Stimulated activated naive CD8-positive, alpha-beta T cell treated with anti-CD3 and anti-CD28 coated beads, Interleukin-15, amount 100 ng/mL, for 72 hours (primary cell): ENCODE data around the gene ZNF76.

Experiments used
- ATAC-seq: fragments of 150-1000 bp; cut with Tn5 transposase; 2 replicates; pipeline ENCODE4 v1.10.0; 2021; ENCODE audit warnings: mild to moderate bottlenecking, moderate library complexity
- DNase-seq, 2 donors: peaks; one replicate each; pipeline ENCODE4 v3.0.0; 2021 to 2022
- H3K27ac Mint-ChIP-seq, 2 donors: one replicate each; pipeline ENCODE4 v1.8.0; 2022; ENCODE audit warnings: mild to moderate bottlenecking in 2 of 2, mixed read lengths in 2 of 2, moderate library complexity in 2 of 2
- H3K27me3 Mint-ChIP-seq: one replicate; pipeline ENCODE4 v1.8.0; 2022; ENCODE audit warnings: mixed read lengths
- H3K4me1 Mint-ChIP-seq: one replicate; pipeline ENCODE4 v1.8.0; 2022; ENCODE audit warnings: mild to moderate bottlenecking, mixed read lengths
- H3K4me3 Mint-ChIP-seq, 2 donors: one replicate each; pipeline ENCODE4 v1.8.0; 2022; ENCODE audit warnings: mild to moderate bottlenecking in 2 of 2, mixed read lengths in 2 of 2, moderate library complexity in 1 of 2
- H3K9me3 Mint-ChIP-seq, 2 donors: one replicate each; pipeline ENCODE4 v1.8.0; 2022; ENCODE audit warnings: mixed read lengths in 2 of 2

The ZNF76 gene

DNA sequence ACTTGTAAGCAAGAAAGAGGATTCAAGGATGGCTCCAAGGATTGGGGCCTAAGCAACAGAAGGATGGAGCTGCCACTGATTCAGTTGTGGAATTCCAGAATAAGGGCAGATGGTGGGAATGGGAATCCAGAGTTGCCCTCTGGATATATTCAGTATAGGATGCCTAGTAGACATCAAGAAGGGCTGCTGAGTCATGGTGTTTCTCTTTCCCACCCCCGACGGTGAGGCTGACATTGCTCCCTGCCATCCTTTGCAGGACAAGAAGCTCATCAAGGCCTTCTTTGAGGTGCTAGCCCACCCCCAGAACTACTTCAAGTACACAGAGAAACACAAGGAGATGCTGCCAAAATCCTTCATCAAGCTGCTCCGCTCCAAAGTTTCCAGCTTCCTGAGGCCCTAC lies 11.2 kb upstream of the ZNF76 start:
- no peak overlapping the region for H3K4me3 Mint-ChIP-seq
- no peaks in the 10 kb centered on the region for H3K27me3 Mint-ChIP-seq
- ATAC-seq (no peak), DNase-seq (no peak)
- no peaks in the 10 kb centered on the region for H3K9me3 Mint-ChIP-seq
- peaks cover 34% of the 10 kb centered on the region for H3K4me1 Mint-ChIP-seq
- H3K27ac Mint-ChIP-seq, result peak overlapping the region in 1 of 2 donors; percentile 23

DNA sequence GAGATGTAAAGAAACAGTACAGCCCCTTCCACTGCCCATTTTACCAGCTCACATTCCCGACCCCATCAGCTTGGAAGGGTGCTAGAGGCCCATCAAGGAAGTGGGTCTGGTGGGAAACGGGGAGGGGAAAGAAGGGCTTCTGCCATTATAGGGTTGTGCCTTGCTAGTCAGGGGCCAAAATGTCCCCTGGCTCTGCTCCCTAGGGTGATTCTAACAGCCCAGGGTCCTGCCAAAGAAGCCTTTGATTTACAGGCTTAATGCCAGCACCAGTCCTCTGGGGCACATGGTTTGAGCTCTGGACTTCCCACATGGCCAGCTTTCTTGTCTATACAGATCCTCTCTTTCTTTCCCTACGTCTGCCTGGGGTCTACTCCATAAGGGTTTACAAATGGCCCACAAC lies 10.6 kb upstream of the ZNF76 start:
- no peak overlapping the region for H3K4me3 Mint-ChIP-seq
- ATAC-seq, result no peak
- H3K4me1 Mint-ChIP-seq, result peaks cover 34% of the 10 kb centered on the region
- H3K27me3 Mint-ChIP-seq, result no peaks in the 10 kb centered on the region
- no peaks in the 10 kb centered on the region for H3K9me3 Mint-ChIP-seq
- peak overlapping the region in 1 of 2 donors; percentile 8 for H3K27ac Mint-ChIP-seq
- no peak for DNase-seq

DNA sequence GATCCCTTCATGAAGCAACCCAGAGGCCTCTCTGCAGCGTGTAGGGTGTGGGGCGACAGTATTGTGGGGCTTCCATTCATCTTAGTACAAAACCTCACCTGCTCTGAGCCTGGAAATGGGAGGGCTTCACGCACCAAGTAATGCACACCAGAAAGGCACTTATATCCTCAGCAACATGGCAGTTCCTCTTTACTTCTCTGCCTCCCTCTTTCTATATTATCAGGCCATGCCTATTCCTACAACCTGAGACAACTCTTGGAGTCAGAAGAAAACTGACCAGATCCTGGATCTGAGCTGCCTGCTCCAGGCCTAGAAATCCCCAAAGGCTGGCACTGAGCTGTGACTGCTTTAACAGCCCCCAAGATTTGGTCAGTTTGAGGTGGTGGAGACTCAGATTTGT lies 7.6 kb upstream of the ZNF76 start:
- no peaks in the 10 kb centered on the region for H3K27me3 Mint-ChIP-seq
- no peaks in the 10 kb centered on the region for H3K9me3 Mint-ChIP-seq
- no peak overlapping the region for H3K4me3 Mint-ChIP-seq
- DNase-seq (no peak), ATAC-seq (no peak)
- peaks cover 26% of the 10 kb centered on the region for H3K4me1 Mint-ChIP-seq
- H3K27ac Mint-ChIP-seq, result no peak overlapping the region

DNA sequence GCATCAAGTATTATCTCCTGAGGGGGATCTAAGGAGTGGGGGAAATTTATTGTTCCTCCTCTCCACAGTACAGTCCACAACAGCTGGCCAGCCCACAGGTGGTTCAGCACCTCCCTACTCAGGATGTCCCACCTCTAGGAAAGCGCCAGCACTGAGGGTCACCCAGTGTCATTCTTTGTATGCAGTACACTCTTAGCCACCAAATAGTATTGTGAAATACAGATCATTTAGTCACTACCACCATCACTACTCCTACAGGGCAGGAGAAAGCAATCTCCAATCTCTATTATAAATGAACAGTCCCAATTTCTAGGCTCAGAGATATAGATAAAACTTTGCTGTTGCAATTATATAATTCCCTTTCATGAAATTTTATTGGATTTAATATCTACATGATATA lies 6.3 kb upstream of the ZNF76 start:
- Mint-ChIP-seq H3K27me3 (no peaks in the 10 kb centered on the region), H3K4me3 (no peak overlapping the region), H3K4me1 (peaks cover 18% of the 10 kb centered on the region), H3K27ac (no peak overlapping the region), H3K9me3 (no peaks in the 10 kb centered on the region)
- ATAC-seq (no peak), DNase-seq (no peak)

DNA sequence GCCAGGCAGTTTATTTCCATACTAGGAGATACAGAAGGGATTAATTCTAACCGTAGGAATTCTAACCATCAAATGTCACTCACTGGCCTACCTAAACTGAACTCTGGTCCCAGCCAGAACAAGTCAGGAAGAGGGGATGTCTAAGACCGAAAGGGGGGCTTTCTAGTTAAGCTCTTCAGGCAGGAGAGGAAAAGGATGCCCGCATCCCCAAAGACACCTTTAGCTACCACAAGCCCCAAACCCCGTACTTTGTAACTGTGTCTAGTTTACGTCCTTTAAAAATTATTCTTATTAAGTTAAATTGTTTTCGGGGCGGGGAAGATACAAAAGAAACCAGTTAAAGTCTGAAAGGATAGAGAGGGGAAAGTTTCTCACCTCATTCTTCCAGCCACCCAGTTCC lies 1.2 kb upstream of the ZNF76 start:
- no peak for ATAC-seq
- no peaks in the 10 kb centered on the region for H3K27me3 Mint-ChIP-seq
- peak overlapping the region in 1 of 2 donors; percentile 96 for H3K27ac Mint-ChIP-seq
- no peaks in the 10 kb centered on the region for H3K9me3 Mint-ChIP-seq
- H3K4me3 Mint-ChIP-seq, result peak overlapping the region; percentile 96 to 99
- peaks cover 43% of the 10 kb centered on the region for H3K4me1 Mint-ChIP-seq
- no peak for DNase-seq

DNA sequence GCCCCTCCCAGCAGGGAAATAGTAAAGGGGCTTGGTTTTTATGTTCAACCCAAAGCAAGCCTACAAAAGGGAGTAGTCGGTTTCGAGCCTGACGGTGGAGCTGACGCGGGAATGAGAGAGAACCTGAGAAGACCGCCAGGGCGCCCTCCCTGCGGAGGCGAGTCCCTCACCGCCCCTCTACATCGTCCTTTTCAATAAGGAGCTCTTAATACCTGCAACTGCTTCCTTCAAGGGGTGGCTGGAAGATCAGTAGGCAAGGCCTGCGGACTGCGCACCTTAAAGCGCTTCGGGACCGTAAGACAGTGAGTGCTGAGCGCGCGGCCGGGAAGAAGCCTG lies 709 bp upstream of the ZNF76 start:
- H3K4me3 Mint-ChIP-seq, result peak overlapping the region; percentile 96 to 99
- no peak for DNase-seq
- peak overlapping the region; percentile 96 for H3K27ac Mint-ChIP-seq
- peaks cover 48% of the 10 kb centered on the region for H3K4me1 Mint-ChIP-seq
- no peaks in the 10 kb centered on the region for H3K9me3 Mint-ChIP-seq
- H3K27me3 Mint-ChIP-seq, result no peaks in the 10 kb centered on the region
- peak; percentile 44 for ATAC-seq

DNA sequence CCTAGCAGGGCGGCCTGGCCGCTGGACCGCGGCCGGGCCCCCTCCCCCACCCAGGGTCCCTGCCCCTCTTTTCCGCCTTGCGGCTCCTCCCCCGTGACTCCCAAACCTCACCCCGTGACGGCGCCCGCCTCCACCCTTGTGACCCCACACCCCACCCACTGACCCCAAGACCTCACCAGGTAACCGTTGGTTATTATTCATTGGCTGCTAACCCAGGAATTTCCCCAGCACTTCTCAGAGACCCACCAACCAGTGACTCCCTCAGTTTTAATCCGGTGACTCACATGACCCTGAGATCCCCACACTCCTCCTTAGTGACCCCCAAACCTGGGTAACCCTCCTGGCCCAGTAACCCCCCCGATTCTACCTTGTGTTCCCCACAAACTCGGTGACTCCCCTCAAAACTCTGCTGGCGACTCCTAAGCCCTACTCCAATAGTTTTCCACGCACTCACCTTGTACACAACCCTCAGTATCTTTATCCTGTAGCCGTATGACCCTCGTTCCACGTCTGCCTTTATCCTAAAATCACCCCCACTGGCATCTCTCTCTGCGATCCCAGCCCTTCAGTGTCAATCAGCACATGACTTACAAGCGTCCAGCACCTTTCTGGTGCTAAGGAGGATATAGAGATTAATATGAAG lies 534 bp downstream of the ZNF76 start:
- DNase-seq, result peak; percentile 68 to 80
- Mint-ChIP-seq H3K9me3 (no peaks in the 10 kb centered on the region), H3K27ac (peak overlapping the region; percentile 93 to 96), H3K27me3 (no peaks in the 10 kb centered on the region), H3K4me1 (peaks cover 54% of the 10 kb centered on the region), H3K4me3 (peak overlapping the region; percentile 90 to 99)
- ATAC-seq, result peak; percentile 73

DNA sequence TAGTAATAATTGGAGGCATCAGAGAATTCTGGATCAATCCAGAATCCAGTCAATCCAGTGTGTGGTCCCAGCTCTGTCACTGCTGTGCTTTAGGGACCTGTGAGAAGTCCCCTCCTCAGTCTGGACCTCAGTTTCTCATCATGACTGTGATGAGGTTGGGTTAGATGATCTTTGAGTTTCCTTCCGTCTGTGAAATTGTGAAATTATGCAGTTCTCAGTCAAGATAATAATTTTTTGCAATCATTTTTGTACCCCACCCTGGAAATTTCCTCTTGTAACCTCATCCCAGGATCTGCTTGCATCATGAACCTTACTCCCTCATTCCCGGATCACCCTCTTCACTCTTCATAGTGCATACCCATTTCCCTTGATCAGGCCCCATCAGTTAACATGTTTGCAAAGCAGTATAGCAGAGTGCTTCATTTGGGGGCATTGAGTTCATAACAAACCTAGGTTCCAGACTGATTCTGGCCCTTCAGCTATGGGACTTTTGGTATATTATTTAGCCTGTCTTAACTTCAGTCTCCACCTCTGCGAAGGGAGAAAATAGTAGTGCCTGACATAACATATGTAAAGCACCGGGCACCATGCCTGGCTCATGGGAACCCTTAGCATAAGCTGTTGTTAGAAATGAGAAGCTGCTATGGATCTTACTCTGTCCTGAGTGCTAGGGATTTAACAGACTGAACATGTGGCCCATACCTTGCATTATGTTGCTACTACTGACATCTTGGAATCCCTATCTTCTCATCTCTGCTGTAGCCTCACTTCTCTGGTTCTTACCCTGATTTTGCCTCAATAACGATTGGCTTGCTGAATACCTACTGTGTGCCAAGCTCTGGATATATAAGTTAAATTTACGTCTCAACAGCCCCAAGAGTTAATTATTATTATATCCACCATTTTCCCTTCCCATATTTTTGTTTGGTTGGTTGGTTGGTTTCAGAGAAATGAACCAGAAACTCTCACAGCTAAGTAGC lies 1.3 kb downstream of the ZNF76 start:
- Mint-ChIP-seq H3K4me1 (peaks cover 60% of the 10 kb centered on the region), H3K27ac (peak overlapping the region; percentile 93 to 96), H3K4me3 (peak overlapping the region; percentile 90 to 99), H3K27me3 (no peaks in the 10 kb centered on the region), H3K9me3 (no peaks in the 10 kb centered on the region)
- ATAC-seq (no peak), DNase-seq (no peak)

DNA sequence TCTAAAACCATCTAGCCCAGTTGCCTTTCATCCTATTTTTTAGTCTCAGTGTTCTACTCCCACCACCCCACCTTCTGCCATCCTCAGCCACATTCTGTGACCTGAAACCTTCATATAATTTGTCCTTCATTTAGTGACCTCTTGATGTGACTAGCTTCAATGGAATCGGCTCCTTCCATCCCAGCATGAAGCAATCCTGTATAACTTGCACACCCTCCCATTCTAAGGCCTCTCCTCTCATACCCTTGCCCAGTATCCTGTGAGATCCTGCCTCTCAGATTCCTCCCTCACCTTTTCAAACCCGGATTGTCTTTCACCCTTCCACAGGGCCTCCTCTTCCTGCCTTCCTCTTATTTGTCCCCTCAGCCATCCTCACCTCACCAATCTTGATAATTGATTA lies 3.1 kb downstream of the ZNF76 start:
- ATAC-seq (no peak), DNase-seq (no peak)
- Mint-ChIP-seq H3K9me3 (no peaks in the 10 kb centered on the region), H3K4me3 (no peak overlapping the region), H3K27ac (no peak overlapping the region), H3K27me3 (no peaks in the 10 kb centered on the region), H3K4me1 (peaks cover 63% of the 10 kb centered on the region)

DNA sequence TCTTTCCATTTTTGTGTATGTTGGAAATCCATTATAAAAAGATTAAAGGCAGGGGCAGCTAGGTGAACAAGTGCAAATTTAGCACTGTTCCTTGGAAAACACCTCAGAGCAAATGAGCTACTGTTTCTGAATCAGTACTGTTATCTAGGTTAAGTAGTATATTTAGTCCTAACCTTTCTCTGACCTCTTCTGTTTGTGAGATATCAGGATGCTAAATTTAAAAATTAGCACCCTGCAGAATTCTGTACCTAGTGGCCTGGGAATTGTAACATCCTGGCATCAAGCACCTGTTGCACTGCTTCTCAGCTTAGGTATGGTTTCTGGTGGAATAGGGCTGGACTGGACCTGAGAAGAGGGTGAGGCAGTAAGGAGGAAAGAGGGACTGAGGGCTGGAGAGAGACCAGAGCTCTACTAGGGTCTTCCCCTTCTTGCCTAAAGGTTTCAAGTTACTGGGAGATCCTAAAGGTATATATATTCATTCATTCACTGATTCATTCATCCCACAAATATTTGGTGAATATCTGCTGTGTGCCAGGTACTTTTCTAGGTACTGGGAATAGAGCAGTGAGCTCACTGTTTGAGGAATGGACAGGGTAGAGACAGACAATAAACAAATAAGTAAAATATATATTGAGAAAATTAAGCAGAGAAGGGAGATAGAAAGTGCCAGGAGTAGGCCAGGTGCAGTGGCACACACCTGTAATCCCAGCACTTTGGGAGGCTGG lies 5.2 kb downstream of the ZNF76 start:
- DNase-seq (no peak), ATAC-seq (no peak)
- Mint-ChIP-seq H3K9me3 (no peaks in the 10 kb centered on the region), H3K27me3 (no peaks in the 10 kb centered on the region), H3K27ac (no peak overlapping the region), H3K4me3 (no peak overlapping the region), H3K4me1 (peaks cover 56% of the 10 kb centered on the region)

DNA sequence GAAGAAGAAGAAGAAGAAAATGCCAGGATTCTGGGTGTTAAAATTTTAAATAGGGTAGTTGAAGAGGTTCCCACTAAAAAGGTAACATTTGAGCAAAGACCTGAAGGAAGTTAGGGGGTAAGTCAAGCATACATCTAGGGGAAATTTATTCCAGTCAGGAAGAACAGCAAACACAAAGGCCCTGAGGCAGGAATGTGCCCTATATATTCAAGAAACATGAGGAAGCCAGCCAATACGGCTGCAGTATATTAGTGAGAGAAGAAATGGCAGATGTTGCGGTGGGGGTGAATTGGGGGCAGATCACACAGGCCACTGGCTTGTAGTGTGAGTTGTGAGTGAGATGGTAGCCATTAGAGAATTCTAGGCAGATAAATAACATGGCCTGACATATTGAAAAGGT lies 6.0 kb downstream of the ZNF76 start:
- Mint-ChIP-seq H3K4me3 (no peak overlapping the region), H3K4me1 (peaks cover 50% of the 10 kb centered on the region), H3K9me3 (no peaks in the 10 kb centered on the region), H3K27ac (no peak overlapping the region), H3K27me3 (no peaks in the 10 kb centered on the region)
- ATAC-seq (no peak), DNase-seq (no peak)

DNA sequence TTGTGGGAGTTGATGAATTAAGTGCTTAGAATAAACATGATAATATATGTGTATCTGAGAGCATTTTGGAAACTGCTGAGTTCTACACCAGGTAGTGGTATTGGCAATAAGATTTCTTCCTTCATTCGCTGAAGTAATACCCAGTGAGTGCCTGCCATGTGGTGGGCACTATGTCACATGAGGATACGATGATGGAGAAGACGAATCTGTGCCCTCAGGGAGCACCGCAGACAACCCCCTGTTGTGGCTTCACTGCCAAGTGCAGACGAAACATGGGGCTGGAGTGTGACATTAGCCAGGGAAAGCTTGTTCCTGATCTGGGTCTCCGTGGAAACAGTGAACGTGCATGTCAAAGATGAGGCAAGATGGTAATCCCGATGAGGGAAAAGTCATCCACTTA lies 7.9 kb downstream of the ZNF76 start:
- Mint-ChIP-seq H3K4me1 (peaks cover 31% of the 10 kb centered on the region), H3K27me3 (no peaks in the 10 kb centered on the region), H3K27ac (no peak overlapping the region), H3K9me3 (no peaks in the 10 kb centered on the region), H3K4me3 (no peak overlapping the region)
- DNase-seq, result no peak
- ATAC-seq, result no peak

DNA sequence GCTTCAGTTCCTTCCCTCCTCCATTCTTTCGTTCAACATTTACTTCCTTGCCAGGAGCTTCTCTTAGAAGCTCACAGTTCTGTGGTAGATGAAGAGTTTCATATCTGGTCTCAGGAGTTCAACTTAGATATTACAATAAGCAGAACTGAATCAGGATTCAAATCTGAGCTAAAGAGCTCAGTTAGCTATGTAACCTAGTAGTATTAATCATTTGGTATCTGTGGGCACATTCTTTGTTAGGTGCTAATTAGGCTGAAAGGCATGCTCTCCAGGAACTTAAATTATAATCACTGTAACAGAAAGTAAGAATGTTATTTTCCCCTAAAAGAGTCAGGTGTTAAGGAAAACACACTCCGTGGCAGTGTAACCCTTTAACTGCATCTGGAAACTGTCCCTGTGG lies 8.4 kb downstream of the ZNF76 start:
- Mint-ChIP-seq H3K27ac (no peak overlapping the region), H3K4me3 (no peak overlapping the region), H3K4me1 (peaks cover 27% of the 10 kb centered on the region), H3K9me3 (no peaks in the 10 kb centered on the region), H3K27me3 (no peaks in the 10 kb centered on the region)
- DNase-seq (no peak), ATAC-seq (no peak)

DNA sequence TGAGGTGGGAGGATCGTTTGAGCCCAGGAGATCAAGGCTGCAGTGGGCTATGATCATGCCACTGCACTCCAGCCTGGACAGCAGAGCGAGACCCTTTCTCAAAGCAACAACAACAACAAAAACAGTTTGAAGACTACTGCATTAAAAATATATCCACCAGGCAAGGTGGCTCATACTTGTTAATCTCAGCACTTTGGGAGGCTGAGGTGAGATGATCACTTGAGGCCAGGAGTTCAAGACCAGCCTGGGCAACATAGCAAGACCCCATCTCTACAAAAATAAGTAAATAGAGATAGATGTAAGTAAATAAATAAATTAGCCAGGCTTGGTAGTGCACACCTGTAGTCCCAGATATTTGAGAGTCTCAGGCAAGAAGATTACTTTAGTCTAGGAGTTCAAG lies 12.5 kb downstream of the ZNF76 start:
- H3K27ac Mint-ChIP-seq, result no peak overlapping the region
- no peaks in the 10 kb centered on the region for H3K27me3 Mint-ChIP-seq
- peaks cover 16% of the 10 kb centered on the region for H3K4me1 Mint-ChIP-seq

DNA sequence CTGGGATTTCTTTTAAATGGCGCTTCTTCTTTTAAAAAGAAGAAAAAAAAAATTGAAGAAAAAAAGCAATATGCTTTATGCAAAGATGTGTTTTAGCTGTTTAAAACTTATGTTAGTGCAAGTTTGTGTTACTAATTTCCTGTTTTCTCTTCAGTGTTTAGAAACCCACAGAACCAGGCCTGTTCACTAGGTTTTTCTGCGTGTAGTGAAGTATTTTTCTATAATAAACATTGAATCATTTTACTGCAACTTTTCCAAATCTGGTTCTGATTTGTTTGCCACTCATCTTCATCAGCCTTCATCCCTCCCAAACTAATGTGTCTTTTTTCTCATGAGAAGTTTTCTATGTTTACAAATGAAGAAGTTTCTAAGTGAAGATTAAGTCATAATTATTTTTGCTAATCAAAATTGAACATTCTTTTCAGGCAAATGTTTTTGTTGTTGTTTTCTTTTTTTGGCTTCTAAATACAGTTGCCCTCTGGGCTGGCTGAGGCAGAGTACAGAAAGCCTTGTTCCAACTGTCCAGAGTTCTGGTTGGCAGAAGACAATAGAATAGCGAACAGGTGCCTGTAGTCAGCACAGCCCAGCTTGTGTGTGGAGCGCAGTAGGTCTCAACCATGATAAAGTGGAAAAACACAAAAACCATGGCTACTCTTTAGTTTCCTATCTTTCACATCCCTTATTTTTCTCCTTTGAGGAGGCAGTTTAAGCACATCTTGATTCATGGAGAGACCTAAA lies 14.5 kb downstream of the ZNF76 start:
- Mint-ChIP-seq H3K9me3 (no peaks in the 10 kb centered on the region), H3K27ac (no peak overlapping the region), H3K4me3 (no peak overlapping the region), H3K4me1 (peaks cover 11% of the 10 kb centered on the region), H3K27me3 (no peaks in the 10 kb centered on the region)
- no peak for DNase-seq
- ATAC-seq, result no peak

More for the DNA sequence above, 12.5 kb downstream of the ZNF76 start:
- Mint-ChIP-seq H3K4me3 (no peak overlapping the region), H3K9me3 (no peaks in the 10 kb centered on the region)
- DNase-seq (no peak), ATAC-seq (no peak)
